HG02840 (cell line): Measurements from ENCODE around the gene WDR55.
"Not testable (repeated sequence)": the region's sequence is repeated elsewhere in the genome, so short reads cannot be mapped to it uniquely, and the experiment has no call there.

Source experiments
- ATAC-seq: cut with Tn5 transposase; IDR thresholded peaks from one replicate; pipeline ENCODE4 v1.9.1; 2021; ENCODE audit warnings: mild to moderate bottlenecking, moderate library complexity, moderate number of reproducible peaks; ENCODE audit not compliant: unreplicated experiment, low FRiP score

Gene WDR55, protein sequence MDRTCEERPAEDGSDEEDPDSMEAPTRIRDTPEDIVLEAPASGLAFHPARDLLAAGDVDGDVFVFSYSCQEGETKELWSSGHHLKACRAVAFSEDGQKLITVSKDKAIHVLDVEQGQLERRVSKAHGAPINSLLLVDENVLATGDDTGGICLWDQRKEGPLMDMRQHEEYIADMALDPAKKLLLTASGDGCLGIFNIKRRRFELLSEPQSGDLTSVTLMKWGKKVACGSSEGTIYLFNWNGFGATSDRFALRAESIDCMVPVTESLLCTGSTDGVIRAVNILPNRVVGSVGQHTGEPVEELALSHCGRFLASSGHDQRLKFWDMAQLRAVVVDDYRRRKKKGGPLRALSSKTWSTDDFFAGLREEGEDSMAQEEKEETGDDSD

DNA sequence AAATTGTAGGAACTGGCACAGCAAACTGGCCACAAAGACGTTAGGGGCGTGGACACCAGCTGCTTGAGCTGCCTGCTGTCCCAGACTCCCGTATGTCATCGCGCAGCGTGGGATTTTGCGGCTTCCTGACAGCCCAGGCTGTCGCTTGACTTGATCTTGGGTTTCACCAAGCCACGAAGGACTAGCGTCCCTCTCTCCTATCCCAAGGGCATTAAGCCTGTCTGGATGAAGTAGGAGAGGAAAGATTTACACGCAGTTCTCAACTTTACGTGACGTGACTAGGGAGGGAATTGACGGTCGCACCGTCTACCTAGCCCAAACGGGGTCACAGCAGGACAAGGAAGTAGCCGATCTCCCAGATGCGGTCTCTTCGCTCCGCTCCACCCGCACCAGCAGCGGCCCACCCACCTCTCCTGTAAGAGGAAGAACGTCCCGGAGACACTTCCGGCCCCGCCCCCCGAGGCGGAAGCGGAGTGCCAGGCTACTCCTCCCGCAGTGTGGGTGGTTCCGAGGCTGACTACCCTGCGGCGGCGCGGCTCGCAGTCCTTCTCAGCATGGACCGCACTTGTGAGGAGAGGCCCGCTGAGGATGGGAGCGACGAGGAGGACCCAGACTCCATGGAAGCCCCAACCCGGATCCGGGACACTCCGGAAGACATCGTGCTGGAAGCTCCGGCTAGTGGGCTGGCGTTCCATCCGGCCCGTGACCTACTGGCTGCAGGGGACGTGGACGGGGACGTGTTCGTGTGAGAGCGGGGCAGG, at the start of gene WDR55:
TSS of gene WDR55 (plus strand) at position 546 of the 761 bp plus-strand sequence. CDS start at position 555, 9 bp downstream.
- peak; percentile 98 for ATAC-seq

DNA sequence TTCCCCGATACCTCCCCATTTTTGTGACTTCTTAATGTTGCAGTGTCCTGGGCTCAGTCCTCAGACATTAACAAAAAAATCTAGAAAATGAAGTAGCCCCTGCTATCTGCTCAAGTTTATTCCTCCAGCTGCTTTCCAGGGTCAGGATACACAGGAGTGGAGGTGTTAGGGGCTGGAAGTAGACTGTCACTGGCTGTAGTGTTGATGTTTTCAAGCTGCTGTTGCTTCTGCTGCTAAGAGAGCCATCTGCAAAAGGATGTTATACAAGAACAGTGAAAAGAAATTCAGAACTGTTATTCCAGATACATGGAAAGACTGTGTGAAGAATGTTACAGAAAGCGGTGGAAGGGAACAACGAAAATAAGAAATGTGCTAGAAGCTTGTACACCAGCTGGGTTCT, 42.4 kb upstream of the WDR55 start:
- ATAC-seq: no peak

DNA sequence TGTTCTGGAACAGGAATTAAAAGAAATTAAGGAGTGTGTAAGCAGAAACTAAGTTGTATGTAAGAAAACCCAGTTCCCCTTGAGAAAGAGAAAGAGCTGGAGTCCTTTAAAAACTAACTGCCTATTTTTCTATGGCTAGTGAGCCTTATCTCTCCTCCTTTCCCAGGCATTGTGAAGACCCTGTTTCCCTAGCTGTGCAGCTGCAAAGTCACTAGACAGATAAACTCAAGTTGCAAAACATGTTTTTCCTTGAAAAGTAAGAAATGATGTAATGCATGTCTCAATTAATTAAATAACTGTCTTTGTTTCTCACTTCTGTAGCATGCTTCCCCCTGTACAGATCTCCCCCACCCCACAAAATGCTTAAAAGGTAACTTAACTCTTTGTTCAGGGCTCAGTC, 41.6 kb upstream of the WDR55 start:
- ATAC-seq: not testable (repeated sequence)

DNA sequence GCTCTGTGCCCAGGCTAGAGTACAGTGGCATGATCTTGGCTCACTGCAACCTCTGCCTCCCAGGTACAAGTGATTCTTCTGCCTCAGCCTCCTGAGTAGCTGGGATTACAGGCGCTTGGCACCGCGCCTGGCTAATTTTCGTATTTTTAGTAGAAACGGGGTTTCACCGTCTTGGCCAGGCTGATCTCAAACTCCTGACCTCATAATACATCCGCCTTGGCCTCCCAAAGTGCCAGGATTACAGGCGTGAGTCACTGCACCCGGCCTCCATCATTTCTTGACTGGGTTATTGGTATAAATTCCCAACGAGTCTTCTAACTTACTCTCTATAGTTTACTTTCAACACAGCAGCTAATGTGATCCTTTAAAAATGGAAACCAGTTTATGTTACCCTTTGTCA, 39.8 kb upstream of the WDR55 start:
- not testable (repeated sequence) for ATAC-seq

DNA sequence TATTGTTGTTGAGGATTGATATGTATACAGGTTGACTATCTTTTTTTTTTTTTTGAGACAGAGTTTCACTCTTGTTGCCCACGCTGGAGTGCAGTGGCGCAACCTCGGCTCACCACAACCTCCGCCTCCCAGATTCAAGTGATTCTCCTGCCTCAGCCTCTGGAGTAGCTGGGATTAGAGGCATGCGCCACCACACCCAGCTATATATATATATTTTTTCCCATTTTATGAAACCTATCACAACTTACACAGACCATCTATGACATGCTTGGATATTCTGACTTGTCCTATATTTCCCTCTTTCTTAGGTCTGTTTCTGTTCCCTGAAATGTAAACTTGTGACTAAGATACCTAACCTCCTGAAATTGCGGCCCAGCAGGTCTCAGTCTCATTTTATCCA, 36.7 kb upstream of the WDR55 start:
- no peak for ATAC-seq

DNA sequence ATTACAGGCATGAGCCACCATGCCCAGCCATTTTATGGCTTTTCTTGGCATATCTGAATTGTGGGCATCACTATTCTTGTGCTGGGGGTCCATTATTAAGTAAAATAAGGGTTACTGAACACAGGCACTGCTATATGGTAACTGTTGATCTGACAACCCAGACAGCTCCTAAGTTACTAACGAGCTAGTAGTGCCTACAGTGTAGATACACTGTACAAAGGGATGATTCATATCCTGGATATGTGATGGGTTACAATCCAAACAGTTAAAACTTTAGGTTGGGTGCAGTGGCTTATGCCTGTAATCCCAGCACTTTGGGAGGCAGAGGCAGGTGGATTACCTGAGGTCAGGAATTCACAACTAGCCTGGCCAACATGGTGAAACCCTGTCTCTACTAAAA, 36.0 kb upstream of the WDR55 start:
- no peak for ATAC-seq

DNA sequence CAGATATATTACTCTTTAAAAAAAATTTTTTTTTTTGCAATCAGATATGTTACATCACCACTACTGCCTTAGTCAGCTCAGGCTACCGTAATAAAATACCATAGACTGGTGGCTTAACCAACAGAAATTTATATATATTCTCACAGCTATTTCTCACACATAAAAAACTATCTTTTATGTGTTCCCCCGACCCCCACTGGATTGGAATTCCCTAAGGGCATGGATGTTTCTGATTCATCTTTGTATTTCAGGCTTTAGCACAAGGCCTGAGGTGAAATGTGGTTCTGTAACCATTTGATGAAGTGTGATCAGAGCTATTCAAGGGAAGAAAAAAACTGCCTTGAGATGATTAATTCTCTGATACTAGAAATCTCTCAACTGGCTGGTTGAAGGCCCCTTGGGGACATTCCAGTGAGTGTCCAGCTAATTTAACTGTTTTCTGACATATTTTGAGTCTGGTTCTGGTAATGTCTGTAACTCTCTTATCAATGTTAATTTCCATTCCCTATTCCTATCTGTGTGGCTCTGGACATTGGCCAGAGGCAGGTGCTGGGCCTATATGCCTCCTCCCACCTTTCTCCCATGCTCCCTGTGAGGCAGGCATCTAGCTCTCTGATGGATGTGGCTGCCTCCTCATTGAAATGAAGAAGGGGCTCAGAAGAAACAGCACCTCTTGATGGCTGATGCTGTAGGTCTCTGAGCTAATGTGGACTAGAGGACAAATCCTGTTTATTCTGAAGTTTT, 34.2 kb upstream of the WDR55 start:
- no peak for ATAC-seq

DNA sequence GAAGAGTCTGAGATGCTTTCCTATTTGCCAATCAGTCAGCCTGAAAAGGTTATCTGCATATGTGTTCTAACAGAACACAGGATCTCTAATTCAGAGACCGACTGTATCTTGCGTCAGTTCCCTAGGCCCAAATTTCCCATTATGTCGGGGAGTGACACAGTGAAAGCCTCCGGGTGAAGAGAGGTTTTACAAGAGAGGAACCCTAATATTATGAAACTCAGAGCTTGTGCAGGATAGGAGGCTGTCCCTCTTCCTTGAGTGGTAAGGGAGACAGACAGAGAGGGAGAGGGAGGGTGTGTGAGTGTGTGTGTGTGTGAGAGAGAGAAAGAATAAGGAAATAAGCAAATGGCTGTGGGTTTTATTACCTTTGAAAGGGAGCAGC, 33.7 kb upstream of the WDR55 start:
- no peak for ATAC-seq

DNA sequence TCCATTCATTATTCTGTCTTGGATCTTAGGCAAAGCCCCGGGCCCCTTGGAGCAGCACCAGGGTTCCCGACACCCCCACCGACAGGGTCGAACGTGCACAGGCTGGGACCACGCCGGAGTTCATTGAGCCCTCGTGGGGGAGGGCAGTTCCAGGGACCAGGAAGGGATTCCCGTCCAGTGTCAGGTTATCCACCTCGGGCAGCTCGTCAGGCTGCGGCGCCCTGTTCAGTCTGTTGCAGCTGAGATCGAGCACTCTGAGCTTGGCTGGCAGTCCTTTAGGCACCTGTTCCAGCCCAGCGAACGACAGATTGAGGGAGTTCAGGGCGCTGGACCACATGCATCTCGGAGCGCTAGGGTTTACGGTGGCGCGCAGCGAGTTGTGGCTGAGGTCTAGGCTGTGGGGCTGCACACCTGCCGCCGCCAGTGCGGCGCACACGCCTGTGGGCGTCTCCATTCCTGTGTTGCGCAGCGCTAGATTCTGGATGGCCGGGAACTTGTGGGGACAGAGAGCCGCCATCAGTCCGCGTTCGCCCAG, 32.8 kb upstream of the WDR55 start:
- peak; percentile 49 for ATAC-seq

DNA sequence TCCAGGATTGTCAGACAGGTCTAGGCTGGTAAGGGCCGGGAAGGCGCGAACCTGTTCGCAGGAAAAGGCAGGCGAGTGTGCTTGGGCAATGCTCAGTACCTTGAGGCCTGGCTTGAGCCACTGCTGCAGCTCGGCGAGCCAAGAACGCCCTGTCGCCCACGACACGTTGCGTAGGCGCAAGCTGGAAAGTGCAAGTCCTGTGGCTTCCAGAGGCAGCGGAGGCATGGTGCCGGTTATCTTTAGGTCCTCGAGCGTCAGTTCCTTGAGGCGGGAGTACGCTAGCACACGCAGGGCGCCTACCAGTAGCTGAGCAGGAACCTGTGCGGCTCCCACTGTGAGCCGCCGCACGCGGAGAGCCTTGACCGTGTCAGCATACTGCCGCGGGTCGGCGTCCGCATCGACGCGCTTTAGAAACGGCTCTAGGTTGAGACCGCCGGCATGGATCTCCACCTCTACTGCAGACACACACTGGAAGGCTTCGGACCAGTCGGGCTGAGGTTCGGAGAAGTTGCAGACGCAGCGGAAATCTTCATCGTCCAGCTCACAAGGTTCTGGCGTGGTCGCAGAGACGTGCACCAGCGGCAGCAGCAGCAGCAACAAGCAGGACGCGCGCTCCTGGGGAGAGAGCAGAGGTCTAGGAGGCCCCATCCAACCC, 32.2 kb upstream of the WDR55 start:
- ATAC-seq: peak; percentile 60

DNA sequence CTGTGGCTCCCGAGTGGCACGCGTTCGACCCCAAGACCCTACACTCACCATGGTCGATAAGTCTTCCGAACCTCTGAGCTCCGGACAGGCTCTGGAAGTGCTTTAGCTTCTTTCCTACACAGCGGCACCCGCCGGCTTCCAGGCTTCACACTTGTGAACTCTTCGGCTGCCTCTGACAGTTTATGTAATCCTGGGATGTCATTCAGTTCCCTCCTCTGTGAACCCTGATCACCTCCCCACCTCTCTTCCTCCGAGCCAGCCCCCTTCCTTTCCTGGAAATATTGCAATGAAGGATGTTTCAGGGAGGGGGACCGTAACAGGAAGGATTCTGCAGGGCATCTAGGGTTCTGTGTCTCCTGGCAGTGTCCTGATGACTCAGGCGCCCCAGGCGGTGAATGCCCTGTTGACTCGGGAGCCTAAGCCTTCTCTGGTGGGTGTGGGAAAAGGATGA, 31.7 kb upstream of the WDR55 start, which contains the start of gene CD14:
TSS of gene CD14 (minus strand) at position 155 of the 451 bp plus-strand sequence. CDS start at position 51, 104 bp downstream.
- no peak for ATAC-seq

DNA sequence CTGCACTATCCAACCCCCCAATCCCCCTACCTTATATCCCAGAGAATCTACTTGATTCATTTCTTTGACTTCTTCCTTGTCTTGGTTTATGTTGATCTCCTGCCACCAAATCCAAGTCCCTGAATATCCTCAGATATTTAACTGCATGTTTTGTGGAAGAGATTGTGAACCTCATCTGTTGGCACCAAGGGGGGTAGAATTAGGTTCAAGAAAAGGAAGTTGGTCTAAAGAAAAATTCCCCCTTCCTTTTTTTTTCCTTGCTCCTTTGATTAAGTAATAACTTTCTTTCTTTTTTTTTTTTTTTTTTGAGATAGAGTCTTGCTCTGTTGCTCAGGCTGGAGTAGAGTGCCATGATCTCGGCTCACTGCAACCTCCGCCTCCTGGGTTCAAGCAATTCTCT, 31.2 kb upstream of the WDR55 start:
- no peak for ATAC-seq

DNA sequence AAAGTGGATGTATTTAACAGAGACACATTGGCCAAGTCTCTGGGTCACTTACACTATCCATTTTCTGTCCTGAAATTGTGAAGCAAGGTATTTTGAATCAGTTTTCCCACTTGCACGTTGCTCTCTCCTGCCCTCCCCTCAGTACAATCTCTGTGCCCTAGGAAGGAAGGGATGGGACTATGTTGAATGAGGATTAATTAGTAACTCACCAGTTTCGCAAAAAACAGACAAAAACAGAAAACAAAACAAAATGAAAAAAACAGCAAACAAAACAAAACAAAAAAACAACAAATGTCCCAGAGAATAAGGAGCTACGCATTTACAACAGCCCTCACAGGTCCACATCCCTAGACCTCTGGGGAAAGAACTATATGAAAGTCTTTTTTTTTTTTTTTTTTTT, 30.6 kb upstream of the WDR55 start:
- no peak for ATAC-seq

DNA sequence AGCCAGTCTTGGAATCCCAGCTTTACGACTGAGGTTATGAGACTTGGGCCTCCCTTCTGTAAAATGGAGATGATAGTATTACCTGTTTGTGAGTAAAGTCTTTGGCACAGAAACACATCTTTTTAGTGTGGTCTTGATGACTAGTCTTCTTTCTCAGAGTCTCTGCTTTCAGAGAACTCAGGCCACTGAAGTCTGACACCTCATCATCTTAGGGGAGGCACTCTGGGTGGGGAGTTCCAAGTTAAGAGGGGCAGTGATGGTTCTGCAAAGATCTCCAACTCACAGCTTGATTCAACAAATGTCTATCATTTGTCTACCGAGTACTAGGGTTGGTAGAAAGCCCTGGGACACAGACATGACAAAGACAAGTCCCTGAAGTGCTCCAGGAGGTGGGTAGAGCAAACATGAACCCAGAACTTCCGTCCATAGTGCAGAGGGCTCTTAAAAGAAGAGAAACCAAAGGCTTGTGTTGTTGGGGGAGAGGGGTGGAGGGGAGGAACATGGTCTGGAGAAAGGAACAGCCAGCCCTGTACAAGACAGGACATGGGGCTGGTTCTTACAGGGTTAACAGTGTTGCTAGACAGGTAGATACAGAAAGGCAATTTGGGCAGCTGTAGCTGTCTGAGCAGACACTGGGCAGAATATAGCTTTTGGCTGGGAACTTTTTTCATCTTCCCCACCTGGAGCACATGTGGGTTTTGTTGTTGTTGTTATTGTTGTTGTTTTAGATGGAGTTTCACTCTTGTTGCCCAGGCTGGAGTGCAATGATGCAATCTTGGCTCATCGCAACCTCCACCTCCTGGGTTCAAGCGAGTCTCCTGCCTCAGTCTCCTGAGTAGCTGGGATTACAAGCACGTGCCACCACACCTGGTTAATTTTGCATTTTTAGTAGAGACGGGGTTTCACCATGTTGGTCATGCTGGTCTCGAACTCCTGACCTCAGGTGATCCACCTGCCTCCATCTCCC, 29.1 kb upstream of the WDR55 start:
- no peak for ATAC-seq

DNA sequence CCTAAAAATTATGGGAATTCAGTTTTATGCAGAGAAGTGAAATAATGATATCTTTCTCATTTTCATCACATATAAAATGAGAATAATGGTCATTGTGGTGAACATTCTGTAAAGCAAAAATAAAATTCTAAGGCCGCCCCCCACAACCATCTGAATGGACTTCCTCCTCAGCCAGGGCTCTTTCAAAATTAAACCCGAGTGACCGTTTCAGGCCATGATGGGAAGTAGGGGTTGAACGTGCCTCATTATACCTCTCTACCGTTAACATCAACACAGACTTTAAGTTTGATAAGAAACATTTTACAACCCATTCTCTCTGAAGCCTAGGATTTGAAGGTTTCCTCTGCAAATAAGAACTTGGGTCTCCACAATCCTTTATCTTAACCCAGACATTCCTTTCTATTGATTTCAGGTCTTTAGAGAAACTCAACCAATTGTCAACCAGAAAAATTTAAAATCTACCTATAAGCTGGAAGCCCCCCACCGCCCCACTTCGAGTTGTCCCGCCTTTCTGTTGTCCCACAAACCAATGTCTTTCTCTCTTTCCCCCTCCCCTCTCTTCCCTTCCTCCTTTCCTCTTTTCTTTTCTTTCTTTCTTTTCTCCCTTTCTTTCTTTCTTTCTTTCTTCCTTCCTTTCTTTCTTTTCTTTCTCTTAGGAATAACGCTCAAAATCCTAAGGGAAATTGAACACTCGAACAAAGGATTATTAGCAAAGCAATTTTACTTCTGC, 27.2 kb upstream of the WDR55 start:
- no peak for ATAC-seq

DNA sequence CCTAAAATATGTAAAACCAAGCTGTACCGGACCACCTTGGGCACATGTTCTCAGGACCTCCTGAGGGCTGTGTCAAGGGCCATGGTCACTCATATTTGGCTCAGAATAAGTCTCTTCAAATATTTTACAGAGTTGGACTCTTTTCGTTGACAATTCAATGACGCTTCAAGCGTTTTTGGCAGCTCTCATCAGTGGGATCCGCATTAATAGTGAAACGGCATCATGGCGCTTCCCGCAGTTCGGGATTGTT, 25.9 kb upstream of the WDR55 start:
- ATAC-seq: not testable (repeated sequence)

DNA sequence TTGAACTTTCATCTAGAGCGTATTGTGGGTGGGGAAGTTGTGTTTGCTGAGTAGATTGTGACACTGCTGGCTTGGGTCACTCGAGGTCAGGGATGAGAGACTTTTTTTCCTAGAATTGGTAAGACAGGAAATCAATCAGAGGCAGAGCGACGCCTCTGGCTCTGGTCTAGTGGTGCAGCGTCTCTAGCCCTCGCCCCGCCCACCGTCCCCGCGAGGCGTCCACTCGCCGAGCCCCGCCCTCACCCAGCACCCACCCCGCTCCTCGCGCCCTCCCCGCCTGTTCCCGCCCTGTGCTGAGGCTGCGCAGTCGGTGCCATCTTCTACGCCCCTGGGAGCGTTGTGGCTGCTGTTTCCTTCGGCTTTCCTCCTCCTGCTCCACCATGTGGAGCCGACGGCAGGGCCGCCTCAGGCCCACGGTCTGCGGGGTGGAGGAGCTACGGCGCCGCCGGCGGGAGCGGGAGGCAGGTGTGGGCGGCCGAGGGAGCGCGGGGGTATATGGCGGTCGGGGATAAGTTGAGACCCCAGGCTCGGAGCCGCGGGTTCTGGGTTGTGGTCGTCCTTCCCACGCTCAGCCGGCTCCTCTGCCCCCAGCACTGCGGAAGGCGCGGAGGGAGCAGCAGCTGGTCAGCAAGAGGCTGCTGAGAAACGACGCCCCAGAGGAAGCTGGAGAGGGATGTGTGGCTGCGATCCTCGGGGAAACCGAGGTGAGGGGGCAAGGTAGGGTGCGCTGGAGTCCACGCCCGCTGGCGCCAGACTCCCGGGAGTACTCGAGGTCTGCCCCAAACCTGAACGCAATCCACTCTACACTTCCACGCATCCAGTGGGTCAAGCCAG, 25.3 kb upstream of the WDR55 start, which contains the start of gene TMCO6:
TSS of gene TMCO6 (plus strand) at position 304 of the 834 bp plus-strand sequence. CDS start at position 381, 77 bp downstream.
- peak; percentile 90 for ATAC-seq

DNA sequence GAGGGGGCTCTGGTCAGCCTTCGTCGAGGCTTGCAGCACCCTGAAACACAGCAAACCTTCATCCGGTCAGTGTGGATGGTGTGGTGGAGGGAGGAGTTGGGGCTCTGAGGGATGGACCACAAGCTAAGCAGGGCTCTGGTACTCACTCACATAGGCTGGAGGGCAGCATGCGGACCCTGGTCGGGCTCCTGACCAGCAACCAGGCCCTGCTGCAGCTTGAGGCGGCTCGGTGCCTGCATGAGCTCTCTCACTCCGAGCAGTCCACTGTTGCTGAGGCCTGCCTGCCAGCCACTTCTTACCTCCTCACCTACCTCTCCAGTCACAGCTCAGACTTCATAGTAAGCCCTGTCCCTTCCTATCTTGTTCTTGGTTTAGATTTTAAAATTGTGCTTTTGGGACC, 23.0 kb upstream of the WDR55 start:
- ATAC-seq: no peak
